ENCODE measurements around the gene MTA1.

MTA1 gene

DNA sequence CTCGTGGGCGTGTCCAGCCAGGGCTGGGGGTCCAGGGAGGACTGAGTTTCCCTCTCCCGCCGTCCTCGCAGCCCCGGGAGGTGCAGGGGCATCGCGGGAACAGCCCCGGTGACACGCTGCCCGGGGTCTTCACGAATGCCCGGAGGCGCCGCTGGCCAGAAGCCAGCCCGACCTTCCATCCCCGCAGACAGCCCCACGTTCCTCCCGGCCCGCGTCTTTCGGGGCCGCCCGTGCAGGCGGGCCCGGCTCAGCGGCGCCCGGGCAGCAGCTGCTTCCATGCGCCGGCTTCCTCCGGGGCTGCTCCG, 70.6 kb downstream of the MTA1 start:
- no peak for FAIRE-seq

DNA sequence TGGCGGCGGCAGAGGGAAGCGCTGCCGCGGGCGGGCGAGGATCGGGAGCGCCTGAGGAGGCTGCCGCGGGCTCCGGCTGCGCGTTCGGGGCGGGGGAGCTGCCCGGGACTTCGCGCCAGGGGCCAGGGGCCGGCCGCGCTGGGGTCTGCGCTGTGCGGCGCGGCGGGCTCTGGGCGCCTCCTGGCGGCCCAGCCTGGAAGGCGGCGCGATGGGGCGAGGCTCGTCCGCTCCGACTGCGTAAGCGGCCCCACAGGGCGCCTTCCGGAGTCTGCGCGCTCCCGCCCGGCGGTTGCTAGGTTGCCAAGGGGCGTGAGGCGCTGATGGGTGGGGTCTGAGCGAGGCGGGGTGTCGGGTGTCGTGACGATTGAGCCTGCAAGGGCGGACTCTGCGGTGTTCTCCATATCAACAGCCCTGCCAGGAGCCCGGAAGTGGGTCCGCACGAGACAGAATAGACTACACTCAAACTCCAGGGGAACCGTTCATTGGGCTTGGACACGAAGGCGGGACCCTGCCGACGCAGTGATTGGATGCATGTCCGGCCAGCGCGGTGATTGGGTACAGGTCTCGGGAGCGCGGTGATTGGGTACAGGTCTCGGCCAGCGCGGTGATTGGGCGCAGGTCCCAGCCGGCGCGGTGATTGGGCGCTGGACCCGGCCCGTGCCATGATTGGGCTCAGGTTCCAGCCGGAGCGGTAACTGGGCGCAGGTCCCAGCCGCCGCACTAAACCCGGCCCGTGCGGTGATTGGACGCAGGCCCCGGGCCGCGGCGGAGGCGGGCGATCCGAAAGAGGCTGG, 71.1 kb downstream of the MTA1 start, which contains the start of gene TEDC1:
Gene TEDC1 (plus strand): TSS at position 675 of the 794 bp plus-strand sequence. CDS start 130 bp downstream, outside the sequence.
- peak; percentile 92 for FAIRE-seq

DNA sequence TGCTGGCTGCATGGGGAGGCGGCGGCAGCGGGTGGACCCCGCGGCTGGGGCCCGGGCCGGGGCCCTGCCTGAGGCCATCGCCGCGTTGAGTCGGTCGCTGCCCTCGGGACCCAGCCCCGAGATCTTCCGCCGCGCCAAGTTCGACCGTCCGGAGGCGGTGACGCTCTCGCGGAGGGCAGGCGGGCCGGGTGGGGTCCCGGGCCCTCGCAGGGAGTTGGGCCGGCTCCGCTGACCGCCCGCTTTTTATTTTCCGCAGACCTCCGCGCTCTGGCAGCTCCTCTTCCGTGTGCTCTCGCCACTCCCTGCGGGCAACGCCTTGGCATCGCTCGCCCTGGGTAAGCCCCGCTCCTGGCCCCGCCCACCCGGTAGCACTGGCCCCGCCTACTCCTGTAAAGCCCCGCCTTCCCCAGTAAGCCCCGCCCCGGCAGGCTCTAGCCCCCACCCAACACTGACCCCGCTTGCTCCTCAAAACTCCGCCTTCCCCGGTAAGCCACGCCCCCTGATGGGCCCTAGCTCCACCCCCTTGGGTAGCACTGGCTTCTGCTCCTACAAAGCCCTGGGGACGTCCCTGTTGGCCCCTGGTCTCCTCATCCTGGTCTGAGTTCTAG, 71.8 kb downstream of the MTA1 start:
- no peak for FAIRE-seq

- FAIRE-seq = no peak
Measured at GRCh38 chr14:105492031-105492970, 72.7 kb downstream of the MTA1 start.

GRCh38 chr14:105492971-105493871, 73.6 kb downstream of the MTA1 start:
- FAIRE-seq = no peak

GRCh38 chr14:105493921-105494605, 74.4 kb downstream of the MTA1 start:
- FAIRE-seq = no peak

DNA sequence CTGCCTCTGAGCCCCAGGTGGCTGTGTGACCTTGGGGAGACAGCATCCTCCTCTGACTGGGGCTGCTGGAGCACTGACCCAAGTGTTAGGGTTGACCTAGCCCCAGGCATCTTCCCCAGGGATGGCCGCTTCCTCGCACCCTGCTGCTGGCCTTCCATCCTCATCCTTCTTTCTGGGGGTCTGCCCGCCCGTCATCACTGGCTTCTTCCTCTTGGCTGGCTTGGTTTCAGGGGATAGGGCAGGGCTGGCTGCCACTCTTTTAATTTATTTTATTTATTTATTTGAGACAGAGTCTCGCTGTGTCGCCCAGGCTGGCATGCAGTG, 74.9 kb downstream of the MTA1 start:
- FAIRE-seq = no peak

GRCh38 chr14:105495101-105495989, 75.7 kb downstream of the MTA1 start:
- no peak for FAIRE-seq

GRCh38 chr14:105495990-105496830, 76.6 kb downstream of the MTA1 start:
- FAIRE-seq = no peak

DNA sequence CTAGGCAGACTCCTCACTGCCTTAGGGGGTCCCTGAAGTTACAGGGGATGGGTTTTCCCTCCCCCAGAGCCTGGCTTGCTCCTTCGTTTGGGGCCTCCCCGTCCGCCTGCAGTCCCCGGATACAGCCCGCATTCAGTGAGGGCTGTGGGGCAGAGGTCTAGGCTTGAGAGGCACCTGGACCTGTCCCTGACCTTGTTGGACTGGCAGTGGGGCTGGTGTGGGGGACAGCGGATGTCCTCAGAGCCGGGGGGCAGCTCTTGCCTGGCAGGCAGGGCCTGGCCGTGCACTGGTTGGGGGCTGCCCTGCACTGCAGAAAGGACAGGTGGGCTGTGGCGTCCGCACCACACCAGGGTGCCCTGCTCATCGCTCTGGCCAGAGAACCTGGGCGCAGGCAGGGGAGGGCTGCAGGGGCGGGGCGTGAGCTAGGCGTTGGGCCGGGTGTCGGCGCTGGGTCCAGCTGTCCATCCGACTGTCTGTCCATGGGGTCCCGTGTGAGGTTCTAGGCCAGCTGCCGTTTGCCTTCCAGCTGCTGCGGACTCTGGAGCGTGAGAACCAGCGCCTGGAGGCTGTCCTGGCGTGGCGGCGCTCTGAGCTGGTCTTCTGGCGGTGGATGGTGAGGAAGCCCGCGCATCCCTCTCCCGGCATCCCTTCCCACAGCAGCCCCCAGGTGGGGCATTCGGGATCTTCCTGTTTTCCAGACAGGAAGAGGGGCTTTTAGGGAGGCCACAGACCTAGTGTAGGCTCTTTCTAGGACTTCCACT, 77.4 kb downstream of the MTA1 start:
- FAIRE-seq = no peak

GRCh38 chr14:105497671-105498429, 78.2 kb downstream of the MTA1 start:
- FAIRE-seq = no peak

- FAIRE-seq = no peak
Measured at GRCh38 chr14:105498430-105499255, 79.0 kb downstream of the MTA1 start.

DNA sequence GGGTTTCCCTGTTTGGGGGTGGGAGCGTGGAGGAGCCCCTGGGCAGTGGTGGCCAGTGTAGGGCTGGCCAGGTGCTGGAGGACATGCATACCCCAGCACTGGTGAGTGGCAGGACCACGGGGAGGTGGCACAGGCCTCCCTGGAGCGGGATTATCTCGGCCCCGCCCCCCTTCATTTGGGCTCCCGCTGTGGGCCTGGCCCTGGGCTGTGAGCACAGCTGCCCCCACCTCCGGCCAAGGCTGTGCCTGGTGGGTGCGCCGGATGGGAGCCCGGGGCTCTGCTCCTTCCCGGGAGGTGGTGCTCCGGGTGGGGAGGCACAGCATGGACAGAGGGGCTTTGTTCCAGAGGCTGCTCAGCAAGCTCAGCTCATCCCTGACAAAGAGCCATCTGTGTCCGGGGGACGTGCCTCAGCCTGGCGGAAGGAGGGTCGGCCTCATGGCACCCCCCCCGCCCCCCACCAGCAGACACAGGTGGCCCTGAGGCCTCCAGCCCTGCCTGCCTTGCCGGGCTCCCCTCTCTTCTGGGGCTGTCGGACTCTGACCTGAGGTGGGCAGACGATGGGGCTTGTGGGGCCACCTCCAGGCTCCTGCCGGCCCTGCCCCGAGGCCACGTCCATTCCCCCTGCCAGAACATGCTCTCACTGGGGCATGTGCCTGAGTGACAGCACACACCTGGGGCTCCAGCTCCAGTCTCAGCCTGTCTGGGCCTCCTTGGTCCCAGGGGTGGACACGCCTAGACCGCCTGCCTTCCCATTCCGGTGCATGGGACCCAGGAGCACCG, 79.8 kb downstream of the MTA1 start:
- FAIRE-seq = no peak

- FAIRE-seq = no peak
Measured at GRCh38 chr14:105500036-105500725, 80.6 kb downstream of the MTA1 start.

DNA sequence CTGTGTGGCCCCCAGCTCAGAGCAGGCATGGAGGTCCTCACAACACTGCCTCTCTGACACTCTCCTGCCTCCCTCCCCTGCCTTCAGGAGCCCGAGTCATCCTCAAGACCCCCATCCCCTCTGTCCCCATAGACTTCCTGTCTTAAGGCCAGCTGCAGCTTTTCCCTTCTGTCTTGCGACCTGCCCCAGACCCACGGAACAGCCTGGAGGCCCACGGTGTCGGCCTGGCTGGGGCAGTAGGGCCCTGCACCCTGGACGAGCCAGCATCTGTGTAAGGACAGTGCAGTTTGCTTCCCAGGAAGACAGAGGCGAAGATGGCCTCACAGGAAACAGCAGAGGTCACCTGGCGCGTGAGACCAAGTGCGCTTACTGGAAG, 81.1 kb downstream of the MTA1 start:
- FAIRE-seq = no peak

All from islet of Langerhans (tissue), 1 donor.